Lower leg skin (tissue), 3 donors: ENCODE results near the gene GPC1.

Experiments
- CTCF ChIP-seq, 3 donors: fragments of 450-650 bp; IDR thresholded peaks; one replicate each; pipeline ENCODE4 v1.5.1; 2016; ENCODE audit warnings: antibody characterized with exemption in 3 of 3, mild to moderate bottlenecking in 3 of 3, moderate library complexity in 2 of 3
- POLR2A ChIP-seq, 2 donors: fragments of 450-650 bp; IDR thresholded peaks; one replicate each; pipeline ENCODE4 v1.6.1; 2016 to 2017; ENCODE audit warnings: antibody characterized with exemption in 2 of 2, mild to moderate bottlenecking in 1 of 2, moderate library complexity in 1 of 2

- no peak for TF ChIP-seq CTCF (IDR thresholded peaks at IDR 0.05)
- TF ChIP-seq POLR2A (IDR thresholded peaks at IDR 0.05), result no peak
Measured at GRCh38 chr2:240508832-240509545, 73.5 kb downstream of the GPC1 start.
